Esophagus squamous epithelium (tissue), 5 donors: ENCODE measurements around the gene SUSD6. TPM values are rescaled to one million over a fixed set of nuclear protein-coding genes. Genes with fewer than 3 reads are reported as not detected.
A peak's percentile ranks its signal among the peaks of the same experiment; 100 is the strongest.

Source experiments
- DNase-seq: peaks from one replicate; lab custom pipeline; 2025; lab: John Stamatoyannopoulos, UW
- H3K27ac ChIP-seq, 4 donors: fragments of 200-600 bp; sonication (generic); one replicate each; pipeline ENCODE4 v1.5.1; 2016 to 2019; ENCODE audit warnings: mild to moderate bottlenecking in 1 of 4
- H3K27me3 ChIP-seq, 4 donors: fragments of 200-600 bp; sonication (generic); 1 replicate in 3 of 4; 2 replicates in 1 of 4; pipeline versions ENCODE4 v1.5.1 to v1.6.0; 2017 to 2021; ENCODE audit warnings: antibody characterized with exemption in 1 of 4
- H3K36me3 ChIP-seq, 3 donors: fragments of 200-600 bp; sonication (generic); one replicate each; pipeline ENCODE4 v1.5.1; 2016 to 2019
- H3K4me1 ChIP-seq, 3 donors: fragments of 200-600 bp; sonication (generic); one replicate each; pipeline ENCODE4 v1.5.1; 2017 to 2019
- H3K4me3 ChIP-seq, 4 donors: fragments of 200-600 bp; sonication (generic); 1 replicate in 3 of 4; 2 replicates in 1 of 4; pipeline ENCODE4 v1.5.1; 2016 to 2019; ENCODE audit warnings: mild to moderate bottlenecking in 2 of 4, moderate library complexity in 1 of 4
- H3K9me3 ChIP-seq, 3 donors: fragments of 200-600 bp; sonication (generic); one replicate each; pipeline ENCODE4 v1.5.1; 2016 to 2019
- POLR2A ChIP-seq, 4 donors: fragments of 450-650 bp; IDR thresholded peaks; one replicate each; pipeline ENCODE4 v1.6.1; 2017; ENCODE audit warnings: antibody characterized with exemption in 4 of 4, mild to moderate bottlenecking in 4 of 4, moderate library complexity in 3 of 4
- WGBS, 2 donors: methylation state at CpG; one replicate each; pipeline ENCODE4 v1.1.5; 2018; 5-methylcytosine and 5-hydroxymethylcytosine counted together
- intact Hi-C: fragments of 100-400 bp; cut with DNase I; formaldehyde crosslinking; loops from one replicate; pipeline ENCODE4 v1.15.0; 2022
- total RNA-seq, 4 donors: library from RNA; depleted of rRNA; stranded (reverse); fragments of >200 nt; gene quantifications; one replicate each; pipeline ENCODE4 v1.1.0, GENCODE V29; 2016
- TF ChIP-seq, protein P1 (sequence below), 6 experiments: fragments of 450-650 bp in 4 of 6; fragments of 200-600 bp in 2 of 6; sonication (generic) in 2 of 6; IDR thresholded peaks; one replicate each; pipeline ENCODE4 v1.5.1; 2016 to 2019; ENCODE audit warnings: antibody characterized with exemption in 6 of 6, mild to moderate bottlenecking in 4 of 6, moderate library complexity in 4 of 6
- donor health status: DM: yes; HTN: yes; CAD: no.

SUSD6 gene
- total RNA-seq, 4 donors from 2014 or later, result 22.4 to 43.1 (median 27.8) TPM

DNA sequence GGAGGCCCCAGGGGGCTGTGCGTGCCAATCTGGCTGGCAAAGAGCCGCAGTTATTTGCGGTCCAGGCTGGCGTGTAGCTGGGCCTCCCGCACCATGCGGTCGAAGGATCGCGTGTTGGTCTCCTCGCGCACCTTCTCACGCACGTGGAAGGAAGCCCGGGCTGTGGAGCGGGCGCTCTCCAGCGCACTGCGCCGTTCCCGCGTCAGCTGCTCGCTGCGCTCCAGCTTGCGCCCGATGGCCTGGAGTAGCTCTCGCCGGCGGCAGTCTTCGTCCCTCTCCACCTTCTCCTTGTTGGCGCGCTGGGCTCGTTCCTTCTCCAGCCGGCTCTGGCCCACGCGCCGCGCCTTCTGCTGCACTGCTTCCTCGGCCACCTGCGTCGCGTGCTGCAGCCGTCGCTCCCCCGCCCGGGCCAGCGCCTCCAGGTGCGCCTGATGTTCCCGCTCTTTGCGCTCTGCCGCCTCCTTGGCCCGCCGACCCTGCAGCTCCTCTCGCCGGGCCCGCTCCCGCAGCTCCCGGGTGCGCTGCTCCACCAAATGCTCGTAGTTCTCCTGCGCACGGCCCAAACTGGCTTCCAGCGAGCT is 39.9 kb upstream of the SUSD6 start:
- Histone ChIP-seq H3K27ac (no peak overlapping the region), H3K27me3 (peaks cover 14 to 100% (median 18%) of the 10 kb centered on the region in 4 donors), H3K36me3 (no peaks in the 10 kb centered on the region), H3K4me1 (peaks cover 23 to 40% (median 25%) of the 10 kb centered on the region in 3 donors), H3K4me3 (peak overlapping the region; percentile 28 to 66 (median 43)), H3K9me3 (no peaks in the 10 kb centered on the region)
- WGBS, 2 donors, result 55 to 63% methylated on average over 12 to 27 of the region's 62 CpGs
- TF ChIP-seq, protein P1, sequence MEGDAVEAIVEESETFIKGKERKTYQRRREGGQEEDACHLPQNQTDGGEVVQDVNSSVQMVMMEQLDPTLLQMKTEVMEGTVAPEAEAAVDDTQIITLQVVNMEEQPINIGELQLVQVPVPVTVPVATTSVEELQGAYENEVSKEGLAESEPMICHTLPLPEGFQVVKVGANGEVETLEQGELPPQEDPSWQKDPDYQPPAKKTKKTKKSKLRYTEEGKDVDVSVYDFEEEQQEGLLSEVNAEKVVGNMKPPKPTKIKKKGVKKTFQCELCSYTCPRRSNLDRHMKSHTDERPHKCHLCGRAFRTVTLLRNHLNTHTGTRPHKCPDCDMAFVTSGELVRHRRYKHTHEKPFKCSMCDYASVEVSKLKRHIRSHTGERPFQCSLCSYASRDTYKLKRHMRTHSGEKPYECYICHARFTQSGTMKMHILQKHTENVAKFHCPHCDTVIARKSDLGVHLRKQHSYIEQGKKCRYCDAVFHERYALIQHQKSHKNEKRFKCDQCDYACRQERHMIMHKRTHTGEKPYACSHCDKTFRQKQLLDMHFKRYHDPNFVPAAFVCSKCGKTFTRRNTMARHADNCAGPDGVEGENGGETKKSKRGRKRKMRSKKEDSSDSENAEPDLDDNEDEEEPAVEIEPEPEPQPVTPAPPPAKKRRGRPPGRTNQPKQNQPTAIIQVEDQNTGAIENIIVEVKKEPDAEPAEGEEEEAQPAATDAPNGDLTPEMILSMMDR (IDR thresholded peaks at IDR 0.05), result no peak
- TF ChIP-seq POLR2A (IDR thresholded peaks at IDR 0.05), result no peak
- intact Hi-C loops, result no loop called here
- no peak for DNase-seq

DNA sequence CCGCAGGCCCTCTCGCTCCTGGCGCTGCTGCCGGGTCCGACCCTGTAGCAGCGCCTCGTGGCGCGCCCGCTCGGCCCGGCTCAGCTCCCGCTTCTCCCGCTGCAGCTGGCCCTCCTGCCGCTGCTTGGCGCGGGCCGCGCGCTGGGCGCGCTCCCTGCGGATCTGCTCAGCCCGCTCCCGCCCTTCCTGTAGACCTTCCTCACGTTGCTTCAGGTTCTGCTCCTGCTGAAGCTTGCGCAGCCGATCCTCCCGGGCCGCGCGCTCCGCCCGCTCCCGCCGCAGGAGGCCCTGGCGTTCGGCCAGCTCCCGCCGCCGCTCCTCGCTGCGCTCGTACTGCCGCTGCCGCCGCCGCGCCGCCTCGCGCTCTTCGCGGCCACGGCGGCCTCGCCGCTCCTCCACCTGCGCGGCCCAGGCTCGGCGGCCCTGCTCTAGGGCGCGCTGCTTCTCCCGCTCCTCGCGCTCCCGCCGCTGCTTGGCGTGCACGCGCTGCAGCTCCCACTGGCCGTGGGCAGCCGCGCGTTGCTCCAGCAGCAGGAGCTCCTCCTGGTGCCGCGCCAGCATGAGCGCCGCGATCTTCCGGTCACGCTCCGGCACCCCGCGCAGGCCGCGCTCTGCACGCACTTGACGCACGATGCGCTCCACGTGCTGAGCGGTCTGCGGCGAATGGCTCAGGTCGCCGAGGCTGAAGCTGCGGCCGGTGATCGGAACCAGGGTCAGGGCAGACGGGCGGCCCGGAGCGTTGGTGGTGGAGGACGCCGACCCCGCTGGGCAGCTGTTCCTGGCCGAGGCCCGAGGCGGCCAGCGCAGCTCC is 39.2 kb upstream of the SUSD6 start:
- no peak overlapping the region for H3K27ac ChIP-seq
- 0% methylated on average over 19 of the region's 112 CpGs; no CpG with 5 or more reads in 1 of the 2 donors for WGBS, 2 donors
- no peaks in the 10 kb centered on the region for H3K9me3 ChIP-seq
- no peak for DNase-seq
- no peaks in the 10 kb centered on the region for H3K36me3 ChIP-seq
- intact Hi-C loops, result no loop called here
- H3K4me1 ChIP-seq, result peaks cover 23 to 40% (median 25%) of the 10 kb centered on the region in 3 donors
- TF ChIP-seq POLR2A (IDR thresholded peaks at IDR 0.05), result no peak
- TF ChIP-seq, protein P1 (IDR thresholded peaks at IDR 0.05), result no peak
- H3K27me3 ChIP-seq, result peaks cover 14 to 99% (median 18%) of the 10 kb centered on the region in 4 donors
- peak overlapping the region; percentile 28 to 66 (median 43) for H3K4me3 ChIP-seq

DNA sequence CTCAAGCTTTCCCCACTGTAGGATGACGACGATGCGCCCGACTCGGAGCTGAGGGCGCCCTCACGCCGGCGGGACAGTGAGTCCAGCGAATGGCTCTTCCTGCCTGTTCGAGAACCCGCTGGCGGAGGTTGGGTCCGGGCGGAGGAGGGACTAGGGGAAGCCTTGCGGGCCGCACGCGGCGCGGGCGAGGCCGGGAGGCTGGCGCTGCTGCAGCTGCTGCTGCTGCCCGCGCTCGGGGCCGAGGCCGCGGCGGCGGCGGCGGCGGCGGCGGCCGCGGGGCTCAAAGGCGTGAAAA is 38.6 kb upstream of the SUSD6 start:
- WGBS, 2 donors, result 27% methylated on average over 6 of the region's 40 CpGs; no CpG with 5 or more reads in 1 of the 2 donors
- H3K9me3 ChIP-seq, result no peaks in the 10 kb centered on the region
- peak overlapping the region in 2 of 4 donors; percentile 51 to 66 for H3K4me3 ChIP-seq
- no peaks in the 10 kb centered on the region for H3K36me3 ChIP-seq
- intact Hi-C loops, result no loop called here
- no peak for TF ChIP-seq POLR2A (IDR thresholded peaks at IDR 0.05)
- TF ChIP-seq, protein P1 (IDR thresholded peaks at IDR 0.05), result no peak
- DNase-seq, result no peak
- H3K27ac ChIP-seq, result no peak overlapping the region
- H3K27me3 ChIP-seq, result peaks cover 14 to 99% (median 18%) of the 10 kb centered on the region in 4 donors
- H3K4me1 ChIP-seq, result peaks cover 23 to 40% (median 25%) of the 10 kb centered on the region in 3 donors

DNA sequence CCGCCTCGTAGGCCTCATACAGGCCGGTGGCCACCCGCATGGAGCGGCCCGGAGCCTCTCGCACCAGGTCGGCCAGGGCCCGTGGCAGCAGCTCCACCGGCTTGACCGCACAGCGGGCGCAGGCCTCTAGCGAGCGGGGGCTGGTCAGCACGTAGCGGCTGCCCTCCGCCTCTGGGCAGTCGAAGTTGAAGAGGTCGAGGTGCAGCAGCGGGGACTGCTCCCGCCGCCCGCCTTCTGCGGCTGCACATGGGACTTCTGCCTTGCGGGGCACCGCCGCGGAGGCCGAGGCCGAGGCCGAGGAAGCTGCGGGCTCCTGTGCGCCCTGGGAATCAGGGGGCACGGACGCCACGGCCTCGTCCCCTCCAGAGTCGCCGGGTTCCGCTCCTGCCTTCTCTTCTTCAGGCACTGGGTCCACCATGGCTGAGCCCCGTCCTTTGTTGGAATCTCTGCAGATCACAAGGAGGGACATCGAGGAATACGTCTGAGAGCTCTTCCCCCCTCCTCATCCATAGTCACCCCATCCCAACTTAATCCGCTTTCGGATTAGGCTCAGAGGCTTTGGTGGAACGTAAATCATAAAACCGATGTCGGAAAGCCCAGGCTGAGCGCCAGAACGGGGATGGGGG is 38.1 kb upstream of the SUSD6 start:
- Histone ChIP-seq H3K4me3 (peak overlapping the region in 2 of 4 donors; percentile 13 to 66), H3K27ac (no peak overlapping the region), H3K27me3 (peaks cover 14 to 99% (median 18%) of the 10 kb centered on the region in 4 donors), H3K36me3 (no peaks in the 10 kb centered on the region), H3K9me3 (no peaks in the 10 kb centered on the region), H3K4me1 (peaks cover 23 to 40% (median 25%) of the 10 kb centered on the region in 3 donors)
- DNase-seq, result no peak
- 0 to 14% methylated on average over 1 to 6 of the region's 51 CpGs for WGBS, 2 donors
- intact Hi-C loops, result no loop called here
- no peak for TF ChIP-seq POLR2A (IDR thresholded peaks at IDR 0.05)
- TF ChIP-seq, protein P1 (IDR thresholded peaks at IDR 0.05), result no peak
